Measurements from ENCODE around the gene ESRRB.

The ESRRB gene

DNA sequence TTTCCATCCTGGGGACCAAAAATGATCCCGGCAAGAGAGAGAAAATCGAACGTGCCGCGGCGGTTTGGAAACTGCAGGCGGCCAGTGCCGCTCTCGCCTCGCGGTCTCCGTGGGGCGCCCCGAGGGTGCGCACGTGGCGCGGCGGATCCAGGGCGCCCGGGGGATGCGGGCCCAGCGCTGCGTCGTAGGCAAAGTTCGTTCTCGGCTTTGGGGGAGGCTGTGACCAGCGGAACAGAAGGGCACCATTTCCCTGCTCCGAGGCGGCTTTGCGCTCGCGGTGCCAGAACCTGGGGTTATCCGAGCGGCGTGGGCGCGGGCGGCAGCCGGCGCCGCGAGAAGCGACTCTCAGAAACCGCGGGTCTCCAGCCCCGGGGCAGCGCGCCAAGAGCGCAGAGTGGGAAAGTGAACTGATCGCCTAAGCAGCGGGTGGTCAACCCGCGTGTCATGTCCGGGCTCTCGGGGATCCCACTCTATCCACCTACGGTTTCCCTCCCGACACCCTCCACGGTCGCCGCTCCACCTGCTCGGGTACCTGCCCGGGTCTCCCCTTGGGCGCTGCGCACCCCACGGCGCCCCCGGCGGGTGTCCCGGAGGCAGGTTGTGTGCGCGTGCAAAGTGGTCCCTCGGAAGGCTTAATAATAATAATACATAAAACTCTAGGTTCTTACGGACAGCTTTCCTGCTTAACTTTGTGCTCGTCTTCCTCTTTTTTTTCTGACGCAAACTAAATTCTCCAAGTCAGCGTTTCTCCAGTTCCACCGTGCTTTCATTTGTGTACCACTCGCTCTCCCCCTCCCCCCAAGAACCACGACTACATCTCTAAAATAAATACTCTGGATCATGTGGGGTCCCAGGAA lies 1.2 kb downstream of the ESRRB start:
- DNase-seq (ENCODE audit: low read depth in 2 of 2), result no peak
- TF ChIP-seq, protein P1, sequence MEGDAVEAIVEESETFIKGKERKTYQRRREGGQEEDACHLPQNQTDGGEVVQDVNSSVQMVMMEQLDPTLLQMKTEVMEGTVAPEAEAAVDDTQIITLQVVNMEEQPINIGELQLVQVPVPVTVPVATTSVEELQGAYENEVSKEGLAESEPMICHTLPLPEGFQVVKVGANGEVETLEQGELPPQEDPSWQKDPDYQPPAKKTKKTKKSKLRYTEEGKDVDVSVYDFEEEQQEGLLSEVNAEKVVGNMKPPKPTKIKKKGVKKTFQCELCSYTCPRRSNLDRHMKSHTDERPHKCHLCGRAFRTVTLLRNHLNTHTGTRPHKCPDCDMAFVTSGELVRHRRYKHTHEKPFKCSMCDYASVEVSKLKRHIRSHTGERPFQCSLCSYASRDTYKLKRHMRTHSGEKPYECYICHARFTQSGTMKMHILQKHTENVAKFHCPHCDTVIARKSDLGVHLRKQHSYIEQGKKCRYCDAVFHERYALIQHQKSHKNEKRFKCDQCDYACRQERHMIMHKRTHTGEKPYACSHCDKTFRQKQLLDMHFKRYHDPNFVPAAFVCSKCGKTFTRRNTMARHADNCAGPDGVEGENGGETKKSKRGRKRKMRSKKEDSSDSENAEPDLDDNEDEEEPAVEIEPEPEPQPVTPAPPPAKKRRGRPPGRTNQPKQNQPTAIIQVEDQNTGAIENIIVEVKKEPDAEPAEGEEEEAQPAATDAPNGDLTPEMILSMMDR (IDR thresholded peaks at IDR 0.05; ENCODE audit: low read depth, low read length), result no peak

DNA sequence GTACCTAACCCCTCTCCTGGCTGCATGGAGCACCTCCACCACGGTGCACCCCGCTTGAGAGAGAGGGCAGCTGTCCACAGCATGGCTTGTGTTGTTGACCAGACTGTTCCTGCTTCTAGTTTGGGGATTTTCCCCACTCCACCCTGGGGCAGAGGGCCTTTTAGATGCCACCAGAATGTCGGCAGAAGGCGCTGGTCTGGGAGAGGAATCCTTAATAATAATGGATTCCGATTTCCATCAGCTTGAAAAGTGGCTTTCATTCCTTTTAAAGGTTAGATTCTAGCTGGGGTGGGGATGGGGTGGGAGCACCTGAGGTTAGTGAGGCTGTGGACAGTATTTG lies 1.8 kb downstream of the ESRRB start:
- DNase-seq (ENCODE audit: low read depth in 2 of 2), result no peak
- TF ChIP-seq, protein P1 (IDR thresholded peaks at IDR 0.05; ENCODE audit: low read depth, low read length), result no peak
- H3K4me3 ChIP-seq (replicated peaks in 1 of 2; ENCODE audit: low read depth in 2 of 2, low read length in 2 of 2), result no peak overlapping the region

More for the DNA sequence above, 1.2 kb downstream of the ESRRB start:
- no peak overlapping the region for H3K4me3 ChIP-seq (replicated peaks in 1 of 2; ENCODE audit: low read depth in 2 of 2, low read length in 2 of 2)

DNA sequence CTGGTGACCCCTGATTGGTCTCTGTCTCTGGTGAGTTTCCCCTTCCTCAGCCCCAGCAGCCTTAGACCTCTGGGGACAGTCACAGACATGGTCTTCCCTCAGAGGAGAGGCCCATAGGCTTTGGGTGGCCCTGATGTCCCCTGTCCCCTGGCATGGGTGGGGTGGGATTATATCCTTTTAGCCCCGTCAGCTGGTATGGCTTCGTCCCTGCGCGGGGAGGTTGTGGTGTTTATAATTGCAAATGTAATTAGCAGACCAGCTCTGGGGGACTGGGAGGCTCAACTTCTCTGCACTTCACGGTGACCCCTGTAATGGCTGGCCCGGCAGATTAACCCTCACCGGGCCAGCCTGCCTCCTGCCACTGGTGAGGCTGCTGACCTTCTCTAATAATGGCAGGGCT lies 5.1 kb downstream of the ESRRB start:
- TF ChIP-seq, protein P1 (IDR thresholded peaks at IDR 0.05; ENCODE audit: low read depth, low read length), result no peak
- DNase-seq (ENCODE audit: low read depth in 2 of 2), result no peak
- no peak overlapping the region for H3K4me3 ChIP-seq (replicated peaks in 1 of 2; ENCODE audit: low read depth in 2 of 2, low read length in 2 of 2)

DNA sequence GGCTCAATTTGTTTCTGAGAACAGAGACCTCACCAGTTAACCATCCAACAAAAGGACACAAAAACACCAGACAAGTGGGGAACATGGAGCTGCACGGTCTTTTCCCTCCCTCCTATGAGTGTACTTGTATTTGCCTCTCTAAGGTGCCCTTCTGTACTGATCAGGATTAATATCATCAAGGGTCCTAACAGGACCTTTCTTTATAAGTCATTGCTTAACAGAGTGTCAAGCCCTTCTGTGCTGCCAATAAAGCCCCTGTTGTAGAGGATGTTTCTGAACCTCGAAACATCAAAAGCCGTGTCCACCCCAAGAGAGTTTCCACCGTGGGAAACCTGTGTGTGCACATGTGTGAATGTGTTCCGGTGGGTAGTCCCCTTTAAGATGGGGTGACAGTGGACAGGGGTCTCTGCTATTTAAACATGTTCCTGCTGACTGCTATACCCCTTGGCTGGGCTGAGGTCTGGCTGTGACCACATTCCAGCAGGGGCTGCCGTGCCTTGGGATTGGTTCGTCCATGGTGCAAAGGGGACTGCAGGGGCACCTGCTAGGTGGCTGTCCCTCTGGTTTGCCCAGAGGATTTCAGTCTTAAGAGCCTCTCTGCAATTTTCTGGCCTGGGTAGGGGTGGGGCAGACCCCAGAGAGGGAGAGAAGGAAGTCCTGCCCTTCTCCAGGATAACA lies 6.0 kb downstream of the ESRRB start:
- TF ChIP-seq, protein P1 (IDR thresholded peaks at IDR 0.05; ENCODE audit: low read depth, low read length), result no peak
- DNase-seq (ENCODE audit: low read depth in 2 of 2), result no peak
- no peak overlapping the region for H3K4me3 ChIP-seq (replicated peaks in 1 of 2; ENCODE audit: low read depth in 2 of 2, low read length in 2 of 2)

DNA sequence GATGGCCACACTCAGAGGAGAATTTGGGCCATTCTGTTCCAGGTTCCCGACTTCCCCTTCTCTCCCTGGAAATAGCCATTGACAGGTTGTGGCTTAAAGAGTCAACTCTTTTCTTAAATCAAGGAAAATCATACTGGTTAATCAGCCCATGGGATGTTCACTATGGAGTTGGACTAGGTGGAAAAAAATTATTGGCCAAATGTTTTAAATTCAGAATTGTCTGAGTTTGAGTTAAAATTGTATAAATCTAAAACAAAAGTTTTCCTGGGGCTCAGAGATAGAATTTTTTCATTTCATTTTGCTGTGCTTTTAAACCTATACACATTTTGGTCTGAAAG lies 6.5 kb downstream of the ESRRB start:
- no peak overlapping the region for H3K4me3 ChIP-seq (replicated peaks in 1 of 2; ENCODE audit: low read depth in 2 of 2, low read length in 2 of 2)
- TF ChIP-seq, protein P1 (IDR thresholded peaks at IDR 0.05; ENCODE audit: low read depth, low read length), result no peak
- no peak for DNase-seq (ENCODE audit: low read depth in 2 of 2)

DNA sequence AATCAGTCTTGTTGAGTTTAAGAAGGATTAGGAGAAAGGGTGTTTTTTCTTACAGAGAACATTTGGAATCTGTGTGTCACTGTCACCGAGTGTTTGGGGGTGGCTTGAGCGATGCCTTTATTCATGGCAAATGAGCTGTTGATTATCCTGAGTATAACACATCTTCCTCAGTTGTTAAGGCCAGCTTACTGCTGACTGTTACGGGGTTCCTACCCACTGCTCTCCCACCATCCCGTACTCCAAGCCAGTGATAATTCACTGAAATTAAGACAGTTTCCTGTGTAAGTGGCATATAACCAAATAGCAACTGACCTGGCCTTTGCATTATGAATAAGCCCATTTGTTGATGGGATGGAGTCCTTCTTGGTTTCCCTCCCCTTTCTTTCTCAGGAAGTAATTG lies 9.5 kb downstream of the ESRRB start:
- TF ChIP-seq, protein P1 (IDR thresholded peaks at IDR 0.05; ENCODE audit: low read depth, low read length), result no peak
- H3K4me3 ChIP-seq (replicated peaks in 1 of 2; ENCODE audit: low read depth in 2 of 2, low read length in 2 of 2), result no peak overlapping the region
- no peak for DNase-seq (ENCODE audit: low read depth in 2 of 2)

Data from cardiac fibroblast (primary cell).